ENCODE data around the gene LEFTY2. TPM values are rescaled to one million over a fixed set of nuclear protein-coding genes. Genes with fewer than 3 reads are reported as not detected.

The LEFTY2 gene
- total RNA-seq, 1 donor from 2014 or later = not detected

DNA sequence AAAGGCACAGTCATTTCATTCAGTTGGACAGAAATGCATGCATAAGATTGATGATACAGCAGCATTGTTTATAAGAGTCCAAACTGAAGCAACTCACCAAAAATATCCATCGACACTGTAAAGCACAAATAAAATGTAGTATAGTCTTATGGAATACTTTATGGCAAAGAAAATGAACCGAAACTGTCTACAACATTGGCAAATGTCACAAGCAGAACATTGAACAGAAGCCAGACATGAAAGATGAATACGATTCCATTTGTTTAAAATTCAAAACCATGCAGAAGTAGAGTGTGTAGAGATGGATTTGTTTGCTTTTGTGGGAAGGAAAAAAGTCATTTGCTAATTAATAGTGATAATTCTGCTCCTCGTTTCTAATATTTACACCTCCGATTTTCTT is 44.5 kb downstream of the LEFTY2 start:
- H3K4me3 ChIP-seq (ENCODE audit: low read depth, low read length) = no peak overlapping the region
- TF ChIP-seq, protein P1, sequence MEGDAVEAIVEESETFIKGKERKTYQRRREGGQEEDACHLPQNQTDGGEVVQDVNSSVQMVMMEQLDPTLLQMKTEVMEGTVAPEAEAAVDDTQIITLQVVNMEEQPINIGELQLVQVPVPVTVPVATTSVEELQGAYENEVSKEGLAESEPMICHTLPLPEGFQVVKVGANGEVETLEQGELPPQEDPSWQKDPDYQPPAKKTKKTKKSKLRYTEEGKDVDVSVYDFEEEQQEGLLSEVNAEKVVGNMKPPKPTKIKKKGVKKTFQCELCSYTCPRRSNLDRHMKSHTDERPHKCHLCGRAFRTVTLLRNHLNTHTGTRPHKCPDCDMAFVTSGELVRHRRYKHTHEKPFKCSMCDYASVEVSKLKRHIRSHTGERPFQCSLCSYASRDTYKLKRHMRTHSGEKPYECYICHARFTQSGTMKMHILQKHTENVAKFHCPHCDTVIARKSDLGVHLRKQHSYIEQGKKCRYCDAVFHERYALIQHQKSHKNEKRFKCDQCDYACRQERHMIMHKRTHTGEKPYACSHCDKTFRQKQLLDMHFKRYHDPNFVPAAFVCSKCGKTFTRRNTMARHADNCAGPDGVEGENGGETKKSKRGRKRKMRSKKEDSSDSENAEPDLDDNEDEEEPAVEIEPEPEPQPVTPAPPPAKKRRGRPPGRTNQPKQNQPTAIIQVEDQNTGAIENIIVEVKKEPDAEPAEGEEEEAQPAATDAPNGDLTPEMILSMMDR (IDR thresholded peaks at IDR 0.05; ENCODE audit: insufficient read depth, low read length, severe bottlenecking) = no peak
- DNase-seq (ENCODE audit: low read depth) (no peak), FAIRE-seq (no peak)
- H3K27me3 ChIP-seq (ENCODE audit: control insufficient read depth, insufficient read depth, low read length) = no peaks in the 10 kb centered on the region
- no peaks in the 10 kb centered on the region for H3K36me3 ChIP-seq (ENCODE audit: control insufficient read depth, insufficient read depth, low read length)

DNA sequence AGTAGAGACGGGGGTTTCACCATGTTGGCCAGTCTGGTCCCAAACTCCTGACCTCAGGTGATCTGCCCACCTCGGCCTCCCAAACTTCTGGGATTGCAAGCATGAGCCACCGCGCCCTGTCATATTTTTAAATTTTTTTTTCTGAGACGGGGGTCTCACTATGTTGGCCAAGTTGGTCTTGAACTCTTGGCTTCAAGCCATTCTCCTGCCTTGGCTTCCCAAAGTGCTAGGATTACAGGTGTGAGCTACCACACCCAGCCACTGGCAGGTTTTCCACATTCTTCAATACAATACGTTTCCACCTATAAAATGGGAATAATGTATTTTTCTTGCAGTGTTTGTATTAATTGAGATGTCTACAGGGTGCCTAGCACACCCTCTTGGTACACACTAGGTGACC is 48.7 kb downstream of the LEFTY2 start:
- Histone ChIP-seq H3K4me3 (ENCODE audit: low read depth, low read length) (no peak overlapping the region), H3K27me3 (ENCODE audit: control insufficient read depth, insufficient read depth, low read length) (peaks cover 5% of the 10 kb centered on the region), H3K36me3 (ENCODE audit: control insufficient read depth, insufficient read depth, low read length) (no peaks in the 10 kb centered on the region)
- DNase-seq (ENCODE audit: low read depth) (no peak), FAIRE-seq (no peak)
- TF ChIP-seq, protein P1 (IDR thresholded peaks at IDR 0.05; ENCODE audit: insufficient read depth, low read length, severe bottlenecking) = no peak

DNA sequence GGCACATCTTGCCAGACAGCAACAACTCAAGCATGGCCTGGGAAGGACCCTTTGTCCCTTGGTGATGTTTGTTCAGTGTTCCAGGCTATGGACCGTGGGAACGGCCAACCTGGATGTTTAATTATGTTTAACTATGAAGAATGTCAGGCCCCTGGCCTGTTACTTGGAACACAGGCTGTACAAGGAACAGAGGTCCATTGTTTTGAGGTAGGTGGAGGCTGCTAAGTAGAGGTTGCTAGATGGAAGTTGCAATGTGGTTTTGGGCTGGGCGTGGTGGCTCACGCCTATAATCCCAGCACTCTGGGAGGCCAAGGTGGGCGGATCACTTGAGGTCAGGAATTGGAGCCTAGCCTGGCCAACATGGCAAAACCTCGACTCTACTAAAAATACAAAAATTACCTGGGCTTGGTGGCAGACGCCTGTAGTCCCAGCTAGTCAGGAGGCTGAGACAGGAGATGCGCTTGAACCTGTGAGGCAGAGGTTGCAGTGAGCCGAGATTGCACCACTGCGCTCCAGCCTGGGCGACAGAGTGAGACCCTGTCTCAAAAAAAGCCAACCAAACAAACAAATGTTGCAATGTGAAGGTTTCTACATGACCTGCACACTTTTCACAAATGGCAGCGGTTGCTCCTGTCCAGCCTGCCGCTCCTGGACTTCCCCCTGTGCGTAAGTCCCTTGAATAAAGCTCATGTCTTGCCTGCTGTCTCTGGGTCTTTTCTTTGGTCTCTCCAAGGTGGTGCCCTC is 49.6 kb downstream of the LEFTY2 start:
- no peaks in the 10 kb centered on the region for H3K36me3 ChIP-seq (ENCODE audit: control insufficient read depth, insufficient read depth, low read length)
- FAIRE-seq (no peak), DNase-seq (ENCODE audit: low read depth) (no peak)
- no peak overlapping the region for H3K4me3 ChIP-seq (ENCODE audit: low read depth, low read length)
- TF ChIP-seq, protein P1 (IDR thresholded peaks at IDR 0.05; ENCODE audit: insufficient read depth, low read length, severe bottlenecking) = no peak
- peaks cover 5% of the 10 kb centered on the region for H3K27me3 ChIP-seq (ENCODE audit: control insufficient read depth, insufficient read depth, low read length)

DNA sequence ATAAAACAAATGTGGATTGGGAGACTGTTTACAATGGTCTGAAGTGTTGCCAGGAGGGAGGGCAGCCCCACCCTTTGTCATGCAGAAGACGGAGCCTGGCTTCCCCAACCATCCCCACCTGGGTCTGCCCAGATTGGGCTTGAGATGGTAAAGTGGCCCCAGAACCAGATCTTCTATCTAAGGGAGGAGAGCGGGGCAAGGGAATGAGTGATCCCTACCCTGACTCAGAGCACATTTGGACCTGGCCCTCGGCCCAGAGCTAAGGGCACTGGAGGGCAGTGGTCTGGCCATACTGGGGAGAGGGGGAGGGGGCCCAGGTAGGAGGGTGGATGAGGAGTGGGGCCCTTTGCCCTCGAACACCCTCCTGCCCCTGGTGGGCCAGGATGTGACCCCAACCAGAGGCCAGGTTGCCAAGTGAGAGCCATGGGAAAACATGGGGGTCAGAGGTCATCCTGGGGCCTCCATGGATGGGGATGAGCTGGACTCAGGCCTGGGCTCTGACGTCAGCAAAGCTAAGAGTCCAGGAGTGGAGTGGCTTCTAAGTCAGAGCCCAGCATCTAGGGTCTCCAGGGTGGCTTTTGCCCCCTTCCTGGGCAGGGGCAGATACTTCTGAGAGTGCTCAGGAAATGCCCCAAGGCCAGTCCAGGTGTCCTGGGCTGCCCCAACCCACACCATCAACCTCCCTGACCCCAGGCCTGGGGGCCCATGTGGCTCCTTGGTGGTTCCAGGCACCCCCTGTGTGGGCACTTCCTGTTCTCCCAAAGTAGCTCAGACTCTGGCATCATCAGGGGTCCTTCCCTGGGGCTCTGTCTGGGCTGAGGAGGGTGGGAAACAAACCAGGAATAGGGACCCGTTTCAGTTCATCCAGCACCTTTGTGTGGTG is 50.4 kb downstream of the LEFTY2 start:
- H3K27me3 ChIP-seq (ENCODE audit: control insufficient read depth, insufficient read depth, low read length) = peaks cover 5% of the 10 kb centered on the region
- no peak overlapping the region for H3K4me3 ChIP-seq (ENCODE audit: low read depth, low read length)
- FAIRE-seq (no peak), DNase-seq (ENCODE audit: low read depth) (no peak)
- no peaks in the 10 kb centered on the region for H3K36me3 ChIP-seq (ENCODE audit: control insufficient read depth, insufficient read depth, low read length)
- TF ChIP-seq, protein P1 (IDR thresholded peaks at IDR 0.05; ENCODE audit: insufficient read depth, low read length, severe bottlenecking) = no peak

DNA sequence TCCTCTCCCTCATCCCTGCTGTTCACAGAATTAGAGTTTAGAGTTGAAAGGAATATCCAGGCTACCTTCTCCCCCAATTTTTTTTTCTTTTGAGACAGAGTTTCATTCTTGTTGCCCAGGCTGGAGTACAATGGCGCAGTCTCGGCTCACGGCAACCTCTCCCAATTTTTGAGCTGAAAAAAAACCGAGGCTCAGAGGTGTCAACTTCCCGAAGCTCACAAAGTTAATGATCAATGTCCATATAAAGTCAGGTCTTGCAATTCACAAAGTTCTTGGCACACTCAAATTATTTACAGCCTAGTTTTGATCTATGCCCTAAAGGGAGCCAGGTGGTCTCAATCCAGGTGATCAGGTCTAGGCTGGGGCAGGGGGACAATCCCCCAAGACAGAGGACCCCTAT is 51.3 kb downstream of the LEFTY2 start:
- DNase-seq (ENCODE audit: low read depth) (no peak), FAIRE-seq (no peak)
- H3K4me3 ChIP-seq (ENCODE audit: low read depth, low read length) = no peak overlapping the region
- H3K36me3 ChIP-seq (ENCODE audit: control insufficient read depth, insufficient read depth, low read length) = no peaks in the 10 kb centered on the region
- H3K27me3 ChIP-seq (ENCODE audit: control insufficient read depth, insufficient read depth, low read length) = peaks cover 5% of the 10 kb centered on the region
- TF ChIP-seq, protein P1 (IDR thresholded peaks at IDR 0.05; ENCODE audit: insufficient read depth, low read length, severe bottlenecking) = no peak

Data from bronchial epithelial cell (primary cell).